ENCODE results near the gene LRRK2. TPM values are rescaled to one million over a fixed set of nuclear protein-coding genes. Genes with fewer than 3 reads are reported as not detected.

The LRRK2 gene
- total and polyA plus RNA-seq, 2 experiments from 2014 or later = 0.24 TPM; not detected in 1

DNA sequence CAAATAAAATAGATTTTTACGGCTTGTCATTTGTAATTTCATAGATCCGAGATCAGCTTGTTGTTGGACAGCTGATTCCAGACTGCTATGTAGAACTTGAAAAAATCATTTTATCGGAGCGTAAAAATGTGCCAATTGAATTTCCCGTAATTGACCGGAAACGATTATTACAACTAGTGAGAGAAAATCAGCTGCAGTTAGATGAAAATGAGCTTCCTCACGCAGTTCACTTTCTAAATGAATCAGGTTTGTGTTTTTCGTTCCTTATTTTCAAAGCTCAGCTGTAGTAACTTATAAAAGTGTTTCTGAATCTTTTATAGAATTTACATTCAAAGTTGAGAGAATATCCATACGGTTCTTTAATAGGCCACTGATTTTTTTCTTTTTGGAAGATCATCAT, 89.1 kb downstream of the LRRK2 start:
- no peaks in the 10 kb centered on the region for H3K9me3 Mint-ChIP-seq
- no peaks in the 10 kb centered on the region; the same call in 2 of the 3 replicates for H3K4me1 Mint-ChIP-seq
- H2AFZ ChIP-seq = no peak overlapping the region
- ATAC-seq (no peak), DNase-seq (ENCODE audit: low spot score) (no peak)
- H3K27me3 ChIP-seq (ENCODE audit: insufficient read depth) = no peaks in the 10 kb centered on the region
- TF ChIP-seq NANOG (IDR thresholded peaks at IDR 0.05; ENCODE audit: borderline replicate concordance) = no peak
- TF ChIP-seq CTCF (conservative IDR thresholded peaks at IDR 0.05; ENCODE audit: low read depth in 2 of 2) = no peak
- TF ChIP-seq, protein P1, sequence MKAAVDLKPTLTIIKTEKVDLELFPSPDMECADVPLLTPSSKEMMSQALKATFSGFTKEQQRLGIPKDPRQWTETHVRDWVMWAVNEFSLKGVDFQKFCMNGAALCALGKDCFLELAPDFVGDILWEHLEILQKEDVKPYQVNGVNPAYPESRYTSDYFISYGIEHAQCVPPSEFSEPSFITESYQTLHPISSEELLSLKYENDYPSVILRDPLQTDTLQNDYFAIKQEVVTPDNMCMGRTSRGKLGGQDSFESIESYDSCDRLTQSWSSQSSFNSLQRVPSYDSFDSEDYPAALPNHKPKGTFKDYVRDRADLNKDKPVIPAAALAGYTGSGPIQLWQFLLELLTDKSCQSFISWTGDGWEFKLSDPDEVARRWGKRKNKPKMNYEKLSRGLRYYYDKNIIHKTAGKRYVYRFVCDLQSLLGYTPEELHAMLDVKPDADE (IDR thresholded peaks at IDR 0.05) = no peak
- TF ChIP-seq JUNB (IDR thresholded peaks at IDR 0.05; ENCODE audit: unreplicated experiment) = no peak
- TF ChIP-seq ZNF331 (CRISPR knock-in tag; IDR thresholded peaks at IDR 0.05; ENCODE audit: low read depth) = no peak
- no peak for TF ChIP-seq EZH2 (IDR thresholded peaks at IDR 0.05; ENCODE audit: low read depth, unreplicated experiment)
- TF ChIP-seq ZNF114 (CRISPR knock-in tag; IDR thresholded peaks at IDR 0.05) = no peak
- no peak for TF ChIP-seq STAT1 (IDR thresholded peaks at IDR 0.05; ENCODE audit: unreplicated experiment)
- TF ChIP-seq POLR2AphosphoS5 (IDR thresholded peaks at IDR 0.05; ENCODE audit: low read depth) = no peak
- no peak for TF ChIP-seq EZH2phosphoT487 (IDR thresholded peaks at IDR 0.05; ENCODE audit: unreplicated experiment)
- no peak for TF ChIP-seq CREB1 (CRISPR knock-in tag; IDR thresholded peaks at IDR 0.05; ENCODE audit: low read depth)
- TF ChIP-seq, protein P2, sequence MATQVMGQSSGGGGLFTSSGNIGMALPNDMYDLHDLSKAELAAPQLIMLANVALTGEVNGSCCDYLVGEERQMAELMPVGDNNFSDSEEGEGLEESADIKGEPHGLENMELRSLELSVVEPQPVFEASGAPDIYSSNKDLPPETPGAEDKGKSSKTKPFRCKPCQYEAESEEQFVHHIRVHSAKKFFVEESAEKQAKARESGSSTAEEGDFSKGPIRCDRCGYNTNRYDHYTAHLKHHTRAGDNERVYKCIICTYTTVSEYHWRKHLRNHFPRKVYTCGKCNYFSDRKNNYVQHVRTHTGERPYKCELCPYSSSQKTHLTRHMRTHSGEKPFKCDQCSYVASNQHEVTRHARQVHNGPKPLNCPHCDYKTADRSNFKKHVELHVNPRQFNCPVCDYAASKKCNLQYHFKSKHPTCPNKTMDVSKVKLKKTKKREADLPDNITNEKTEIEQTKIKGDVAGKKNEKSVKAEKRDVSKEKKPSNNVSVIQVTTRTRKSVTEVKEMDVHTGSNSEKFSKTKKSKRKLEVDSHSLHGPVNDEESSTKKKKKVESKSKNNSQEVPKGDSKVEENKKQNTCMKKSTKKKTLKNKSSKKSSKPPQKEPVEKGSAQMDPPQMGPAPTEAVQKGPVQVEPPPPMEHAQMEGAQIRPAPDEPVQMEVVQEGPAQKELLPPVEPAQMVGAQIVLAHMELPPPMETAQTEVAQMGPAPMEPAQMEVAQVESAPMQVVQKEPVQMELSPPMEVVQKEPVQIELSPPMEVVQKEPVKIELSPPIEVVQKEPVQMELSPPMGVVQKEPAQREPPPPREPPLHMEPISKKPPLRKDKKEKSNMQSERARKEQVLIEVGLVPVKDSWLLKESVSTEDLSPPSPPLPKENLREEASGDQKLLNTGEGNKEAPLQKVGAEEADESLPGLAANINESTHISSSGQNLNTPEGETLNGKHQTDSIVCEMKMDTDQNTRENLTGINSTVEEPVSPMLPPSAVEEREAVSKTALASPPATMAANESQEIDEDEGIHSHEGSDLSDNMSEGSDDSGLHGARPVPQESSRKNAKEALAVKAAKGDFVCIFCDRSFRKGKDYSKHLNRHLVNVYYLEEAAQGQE (IDR thresholded peaks at IDR 0.05; ENCODE audit: unreplicated experiment) = no peak
- TF ChIP-seq, protein P3, sequence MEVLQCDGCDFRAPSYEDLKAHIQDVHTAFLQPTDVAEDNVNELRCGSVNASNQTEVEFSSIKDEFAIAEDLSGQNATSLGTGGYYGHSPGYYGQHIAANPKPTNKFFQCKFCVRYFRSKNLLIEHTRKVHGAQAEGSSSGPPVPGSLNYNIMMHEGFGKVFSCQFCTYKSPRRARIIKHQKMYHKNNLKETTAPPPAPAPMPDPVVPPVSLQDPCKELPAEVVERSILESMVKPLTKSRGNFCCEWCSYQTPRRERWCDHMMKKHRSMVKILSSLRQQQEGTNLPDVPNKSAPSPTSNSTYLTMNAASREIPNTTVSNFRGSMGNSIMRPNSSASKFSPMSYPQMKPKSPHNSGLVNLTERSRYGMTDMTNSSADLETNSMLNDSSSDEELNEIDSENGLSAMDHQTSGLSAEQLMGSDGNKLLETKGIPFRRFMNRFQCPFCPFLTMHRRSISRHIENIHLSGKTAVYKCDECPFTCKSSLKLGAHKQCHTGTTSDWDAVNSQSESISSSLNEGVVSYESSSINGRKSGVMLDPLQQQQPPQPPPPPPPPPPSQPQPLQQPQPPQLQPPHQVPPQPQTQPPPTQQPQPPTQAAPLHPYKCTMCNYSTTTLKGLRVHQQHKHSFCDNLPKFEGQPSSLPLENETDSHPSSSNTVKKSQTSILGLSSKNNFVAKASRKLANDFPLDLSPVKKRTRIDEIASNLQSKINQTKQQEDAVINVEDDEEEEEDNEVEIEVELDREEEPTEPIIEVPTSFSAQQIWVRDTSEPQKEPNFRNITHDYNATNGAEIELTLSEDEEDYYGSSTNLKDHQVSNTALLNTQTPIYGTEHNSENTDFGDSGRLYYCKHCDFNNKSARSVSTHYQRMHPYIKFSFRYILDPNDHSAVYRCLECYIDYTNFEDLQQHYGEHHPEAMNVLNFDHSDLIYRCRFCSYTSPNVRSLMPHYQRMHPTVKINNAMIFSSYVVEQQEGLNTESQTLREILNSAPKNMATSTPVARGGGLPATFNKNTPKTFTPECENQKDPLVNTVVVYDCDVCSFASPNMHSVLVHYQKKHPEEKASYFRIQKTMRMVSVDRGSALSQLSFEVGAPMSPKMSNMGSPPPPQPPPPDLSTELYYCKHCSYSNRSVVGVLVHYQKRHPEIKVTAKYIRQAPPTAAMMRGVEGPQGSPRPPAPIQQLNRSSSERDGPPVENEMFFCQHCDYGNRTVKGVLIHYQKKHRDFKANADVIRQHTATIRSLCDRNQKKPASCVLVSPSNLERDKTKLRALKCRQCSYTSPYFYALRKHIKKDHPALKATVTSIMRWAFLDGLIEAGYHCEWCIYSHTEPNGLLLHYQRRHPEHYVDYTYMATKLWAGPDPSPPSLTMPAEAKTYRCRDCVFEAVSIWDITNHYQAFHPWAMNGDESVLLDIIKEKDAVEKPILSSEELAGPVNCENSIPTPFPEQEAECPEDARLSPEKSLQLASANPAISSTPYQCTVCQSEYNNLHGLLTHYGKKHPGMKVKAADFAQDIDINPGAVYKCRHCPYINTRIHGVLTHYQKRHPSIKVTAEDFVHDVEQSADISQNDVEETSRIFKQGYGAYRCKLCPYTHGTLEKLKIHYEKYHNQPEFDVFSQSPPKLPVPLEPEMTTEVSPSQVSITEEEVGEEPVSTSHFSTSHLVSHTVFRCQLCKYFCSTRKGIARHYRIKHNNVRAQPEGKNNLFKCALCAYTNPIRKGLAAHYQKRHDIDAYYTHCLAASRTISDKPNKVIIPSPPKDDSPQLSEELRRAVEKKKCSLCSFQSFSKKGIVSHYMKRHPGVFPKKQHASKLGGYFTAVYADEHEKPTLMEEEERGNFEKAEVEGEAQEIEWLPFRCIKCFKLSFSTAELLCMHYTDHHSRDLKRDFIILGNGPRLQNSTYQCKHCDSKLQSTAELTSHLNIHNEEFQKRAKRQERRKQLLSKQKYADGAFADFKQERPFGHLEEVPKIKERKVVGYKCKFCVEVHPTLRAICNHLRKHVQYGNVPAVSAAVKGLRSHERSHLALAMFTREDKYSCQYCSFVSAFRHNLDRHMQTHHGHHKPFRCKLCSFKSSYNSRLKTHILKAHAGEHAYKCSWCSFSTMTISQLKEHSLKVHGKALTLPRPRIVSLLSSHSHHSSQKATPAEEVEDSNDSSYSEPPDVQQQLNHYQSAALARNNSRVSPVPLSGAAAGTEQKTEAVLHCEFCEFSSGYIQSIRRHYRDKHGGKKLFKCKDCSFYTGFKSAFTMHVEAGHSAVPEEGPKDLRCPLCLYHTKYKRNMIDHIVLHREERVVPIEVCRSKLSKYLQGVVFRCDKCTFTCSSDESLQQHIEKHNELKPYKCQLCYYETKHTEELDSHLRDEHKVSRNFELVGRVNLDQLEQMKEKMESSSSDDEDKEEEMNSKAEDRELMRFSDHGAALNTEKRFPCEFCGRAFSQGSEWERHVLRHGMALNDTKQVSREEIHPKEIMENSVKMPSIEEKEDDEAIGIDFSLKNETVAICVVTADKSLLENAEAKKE (CRISPR knock-in tag; IDR thresholded peaks at IDR 0.05) = no peak
- H3K36me3 Mint-ChIP-seq (ENCODE audit: low read depth) = no peaks in the 10 kb centered on the region
- H3K4me2 ChIP-seq = no peak overlapping the region
- H3K9me2 ChIP-seq (ENCODE audit: insufficient read depth) = no peaks in the 10 kb centered on the region
- no peaks in the 10 kb centered on the region for H3K27me3 Mint-ChIP-seq (ENCODE audit: insufficient read depth, low read depth, poor library complexity)
- no peaks in the 10 kb centered on the region for H3K36me3 ChIP-seq (ENCODE audit: insufficient read depth)
- no peaks in the 10 kb centered on the region for H3F3A ChIP-seq (replicated peaks; ENCODE audit: low read depth)
- no peaks in the 10 kb centered on the region for H4K20me1 ChIP-seq (replicated peaks; ENCODE audit: insufficient read depth)
- peaks cover 3% of the 10 kb centered on the region; the same call in 1 of the 2 replicates for H3K4me1 ChIP-seq (ENCODE audit: insufficient read depth)
- no peak overlapping the region for H3K4me3 Mint-ChIP-seq
- no peak overlapping the region for H3K4me3 ChIP-seq
- H3K27ac Mint-ChIP-seq = no peak overlapping the region
- H3K27ac ChIP-seq (ENCODE audit: low read depth) = no peak overlapping the region
- no peaks in the 10 kb centered on the region for H3K79me2 ChIP-seq (replicated peaks; ENCODE audit: insufficient read depth)

Data from GM23338 (cell line).